SKM-1 (cell line): ENCODE data around the gene KLHL14.

Experiments used
- DNase-seq: peaks from one replicate; lab custom pipeline; 2025; ENCODE audit not compliant: unreplicated experiment; lab: John Stamatoyannopoulos, UW

KLHL14 gene

GRCh38 chr18:32770666-32771168 is 2.1 kb downstream of the KLHL14 start:
- no peak for DNase-seq

GRCh38 chr18:32770054-32770665 is 2.7 kb downstream of the KLHL14 start:
- DNase-seq, result no peak

- no peak for DNase-seq
Measured at GRCh38 chr18:32769586-32770053, 3.2 kb downstream of the KLHL14 start.

GRCh38 chr18:32769071-32769585 is 3.7 kb downstream of the KLHL14 start:
- DNase-seq, result no peak

GRCh38 chr18:32767400-32767799 is 5.4 kb downstream of the KLHL14 start:
- no peak for DNase-seq

- DNase-seq, result no peak
Measured at GRCh38 chr18:32764611-32765244, 8.1 kb downstream of the KLHL14 start.

- no peak for DNase-seq
Measured at GRCh38 chr18:32763293-32763692, 9.5 kb downstream of the KLHL14 start.

GRCh38 chr18:32761231-32761630 is 11.6 kb downstream of the KLHL14 start:
- no peak for DNase-seq

- peak; percentile 20 for DNase-seq
Measured at GRCh38 chr18:32760391-32760790, 12.4 kb downstream of the KLHL14 start.

GRCh38 chr18:32759611-32760167 is 13.1 kb downstream of the KLHL14 start:
- no peak for DNase-seq

GRCh38 chr18:32754508-32755263 is 18.1 kb downstream of the KLHL14 start:
- no peak for DNase-seq

GRCh38 chr18:32753656-32754260 is 19.1 kb downstream of the KLHL14 start:
- no peak for DNase-seq

GRCh38 chr18:32750328-32750727 is 22.5 kb downstream of the KLHL14 start:
- no peak for DNase-seq

GRCh38 chr18:32749809-32750208 is 23.0 kb downstream of the KLHL14 start:
- no peak for DNase-seq

- DNase-seq, result no peak
Measured at GRCh38 chr18:32742579-32742978, 30.2 kb downstream of the KLHL14 start.

- no peak for DNase-seq
Measured at GRCh38 chr18:32735781-32736180, 37.0 kb downstream of the KLHL14 start.

GRCh38 chr18:32734442-32734841 is 38.4 kb downstream of the KLHL14 start:
- no peak for DNase-seq

GRCh38 chr18:32732165-32732564 is 40.7 kb downstream of the KLHL14 start:
- DNase-seq, result no peak

- DNase-seq, result no peak
Measured at GRCh38 chr18:32730620-32731091, 42.2 kb downstream of the KLHL14 start.

GRCh38 chr18:32730068-32730467 is 42.8 kb downstream of the KLHL14 start:
- DNase-seq, result no peak
